Activated CD4-positive, alpha-beta T cell treated with anti-CD3 and anti-CD28 coated beads, Interleukin-2, amount 50 U/mL, for 48 hours (primary cell): ENCODE results near the gene ANO9.
"Not testable (repeated sequence)": the region's sequence is repeated elsewhere in the genome, so short reads cannot be mapped to it uniquely, and the experiment has no call there.

ENCODE experiments used
- DNase-seq, 2 experiments: peaks; one replicate each; pipeline ENCODE4 v3.0.0-alpha.2; 2020

ANO9 gene

DNA sequence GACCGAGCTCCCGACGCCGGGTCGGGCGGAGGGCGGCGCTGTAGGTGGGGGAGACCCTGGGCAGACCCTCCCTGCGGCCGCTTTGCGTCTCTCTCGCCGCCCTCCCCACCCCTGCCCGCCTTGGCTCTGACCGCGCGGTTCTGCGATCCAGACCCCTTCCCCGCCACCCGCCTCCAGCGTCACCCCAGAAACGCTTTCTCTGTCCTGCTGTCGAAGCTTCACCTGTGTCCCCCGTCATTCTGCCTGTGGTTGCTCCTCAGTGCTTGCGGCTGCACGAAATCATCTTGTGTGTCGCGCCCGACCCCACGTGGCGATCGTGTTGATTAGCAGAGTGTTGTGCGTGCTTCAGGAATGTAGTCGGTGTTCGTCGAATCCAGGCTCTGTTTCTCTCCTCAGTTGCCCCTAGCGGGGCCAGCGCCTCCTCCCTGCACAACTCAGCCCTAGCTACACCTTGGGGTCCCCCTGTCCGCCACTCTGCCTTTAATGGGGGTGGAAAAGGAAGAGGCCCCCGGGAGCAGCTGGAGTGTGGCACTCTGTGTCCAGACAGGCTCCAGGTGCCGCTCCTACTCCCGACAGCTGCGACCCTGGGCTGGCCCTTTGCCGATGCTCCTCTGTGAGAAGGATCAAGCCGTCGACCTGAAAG is 9.1 kb upstream of the ANO9 start:
- DNase-seq = peak; percentile 65 to 72

DNA sequence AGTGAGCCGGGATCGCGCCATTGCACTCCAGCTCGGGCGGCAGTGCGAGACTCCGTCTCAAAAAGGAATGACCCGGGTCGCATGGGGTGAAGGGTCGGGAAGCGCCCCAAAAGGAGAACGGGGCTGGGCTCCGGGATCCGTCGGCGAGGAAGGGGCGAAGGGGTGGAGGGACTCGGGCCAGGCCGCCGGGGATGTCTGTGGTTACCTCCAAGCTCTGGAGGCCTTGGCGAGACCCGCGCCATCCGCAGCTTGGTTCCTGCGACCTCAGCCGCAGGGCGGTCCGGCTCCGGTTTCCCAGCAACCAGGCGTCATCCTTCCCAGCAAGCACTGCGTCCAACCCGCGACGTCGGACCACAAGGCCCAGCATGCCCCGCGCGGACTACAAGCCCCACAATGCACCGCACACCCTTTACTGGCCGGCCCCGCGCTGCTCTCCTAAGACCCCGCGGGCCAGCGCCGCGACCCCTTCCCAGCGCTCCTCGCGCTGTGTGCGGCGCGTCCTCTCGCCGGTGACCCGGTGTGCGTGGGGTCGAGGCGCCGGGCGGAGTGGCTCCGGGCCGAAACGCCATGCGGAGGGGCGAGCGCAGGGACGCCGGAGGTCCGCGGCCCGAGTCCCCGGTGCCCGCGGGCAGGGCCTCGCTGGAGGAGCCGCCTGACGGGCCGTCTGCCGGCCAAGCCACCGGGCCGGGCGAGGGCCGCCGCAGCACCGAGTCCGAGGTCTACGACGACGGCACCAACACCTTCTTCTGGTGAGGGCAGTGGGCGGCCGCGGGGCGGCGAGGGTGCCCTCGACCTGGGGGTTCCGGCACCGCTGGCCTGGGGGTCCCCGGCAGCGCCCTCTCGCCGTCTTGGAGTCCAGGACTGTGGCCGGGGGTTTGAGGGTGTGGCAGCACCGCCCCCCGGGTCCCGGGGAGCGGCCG is 8.3 kb upstream of the ANO9 start, which contains the start of gene PTDSS2:
Gene PTDSS2 (plus strand): TSS at position 391 of the 920 bp plus-strand sequence. CDS start 177 bp downstream, at position 568.
- DNase-seq = peak; percentile 94 to 96

GRCh38 chr11:447923-448731 is 6.3 kb upstream of the ANO9 start:
- peak; percentile 98 to 99 for DNase-seq

- DNase-seq = no peak
Measured at GRCh38 chr11:446891-447290, 5.1 kb upstream of the ANO9 start.

DNA sequence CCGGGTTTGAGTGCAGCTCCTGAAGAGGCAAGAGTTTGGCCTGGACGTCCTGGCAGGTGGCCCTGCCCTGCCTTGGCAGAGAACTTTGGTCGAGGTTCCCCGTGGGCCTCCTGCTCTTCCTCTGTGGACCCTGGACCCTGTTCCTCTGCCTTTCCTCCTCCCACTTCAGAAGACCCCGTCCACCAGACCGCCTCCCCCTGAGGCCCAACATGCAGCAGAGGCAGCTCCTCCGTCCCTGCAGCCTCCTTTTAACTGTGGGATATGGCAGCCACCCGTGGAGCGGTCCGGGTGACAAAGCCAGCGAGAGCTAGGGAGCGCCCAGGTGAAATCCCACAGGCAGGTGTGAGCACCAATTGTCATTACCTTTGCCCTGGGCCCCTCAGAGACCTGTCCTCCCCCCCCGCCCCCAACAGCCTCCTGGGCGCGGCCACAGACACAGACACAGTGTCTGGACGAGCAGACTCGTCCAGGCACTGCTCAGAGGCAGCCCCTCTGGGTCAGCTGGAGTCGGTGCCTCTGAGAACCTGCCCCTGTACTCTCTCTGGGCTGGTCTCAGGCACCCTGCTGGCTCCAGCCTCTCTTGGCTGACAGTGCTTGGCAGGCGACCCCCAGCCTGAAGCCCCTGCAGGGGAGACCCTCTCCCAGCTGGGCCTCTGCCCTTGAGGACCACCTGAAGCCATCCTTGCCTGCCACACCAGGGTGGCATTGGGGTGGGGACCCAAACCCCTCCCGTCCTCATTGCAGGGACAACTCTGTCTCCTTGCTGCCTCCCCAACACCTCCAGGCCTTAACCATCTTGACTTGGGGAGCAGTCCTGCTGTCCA is 4.2 kb upstream of the ANO9 start:
- DNase-seq = no peak

DNA sequence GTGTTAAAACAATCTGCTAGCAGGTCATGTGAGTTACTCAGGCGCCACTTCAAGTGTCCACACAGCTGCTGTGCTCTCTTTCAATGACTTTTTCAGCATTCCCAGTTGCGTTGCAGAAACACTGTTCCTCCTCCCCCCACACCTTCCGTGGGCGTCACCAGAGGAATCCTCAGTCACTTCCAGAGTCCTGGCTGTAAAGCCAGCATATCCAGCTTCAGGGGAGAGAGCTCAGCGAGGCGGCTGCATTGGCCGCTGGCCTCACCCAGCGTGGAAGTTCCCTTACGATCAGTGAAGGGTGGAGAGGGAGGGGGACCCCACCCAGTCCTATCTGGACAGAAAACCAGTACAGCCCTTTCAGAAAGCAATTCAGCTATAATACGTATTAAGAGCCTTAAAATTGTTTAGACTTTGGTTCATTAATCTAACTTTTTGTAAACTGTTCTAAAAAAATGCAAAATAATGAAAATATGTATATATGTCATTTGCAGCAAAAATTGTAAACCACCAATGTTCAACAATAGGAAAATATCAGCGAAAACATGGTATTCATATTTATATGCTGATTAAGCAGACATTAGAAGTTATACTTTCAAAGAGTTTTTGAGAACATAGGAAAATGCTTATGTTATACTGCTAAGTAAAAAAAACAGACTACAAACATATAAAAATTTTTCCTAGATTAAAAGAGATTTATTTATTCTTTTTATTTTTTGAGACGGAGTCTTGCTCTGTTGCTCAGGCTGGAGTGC is 2.8 kb upstream of the ANO9 start:
- no peak for DNase-seq

- no peak for DNase-seq
Measured at GRCh38 chr11:443542-444199, 1.9 kb upstream of the ANO9 start.

DNA sequence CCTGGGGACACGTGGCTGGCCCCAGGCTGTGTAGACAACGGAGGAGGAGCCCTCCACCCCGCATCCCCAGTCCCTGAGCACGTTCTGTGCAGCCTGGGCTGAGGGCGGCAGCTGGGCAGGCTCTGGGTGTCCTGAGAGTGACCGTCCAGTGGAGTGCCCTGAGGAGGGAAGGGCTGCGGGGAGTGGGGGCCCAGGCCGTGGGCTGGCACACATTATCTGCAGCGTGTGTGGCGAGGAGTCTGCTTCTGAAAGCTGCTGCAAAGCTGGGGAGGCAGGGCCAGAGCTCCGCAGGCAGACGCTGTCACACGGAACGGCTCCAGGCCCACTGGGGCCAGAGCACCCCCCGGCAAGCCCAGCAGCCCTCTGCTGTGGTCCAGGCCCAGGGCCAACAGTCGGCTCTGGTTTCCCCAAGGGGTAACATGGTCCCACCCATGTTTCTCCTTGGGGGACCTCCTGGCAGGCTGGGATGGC is 835 bp upstream of the ANO9 start:
- no peak for DNase-seq

DNA sequence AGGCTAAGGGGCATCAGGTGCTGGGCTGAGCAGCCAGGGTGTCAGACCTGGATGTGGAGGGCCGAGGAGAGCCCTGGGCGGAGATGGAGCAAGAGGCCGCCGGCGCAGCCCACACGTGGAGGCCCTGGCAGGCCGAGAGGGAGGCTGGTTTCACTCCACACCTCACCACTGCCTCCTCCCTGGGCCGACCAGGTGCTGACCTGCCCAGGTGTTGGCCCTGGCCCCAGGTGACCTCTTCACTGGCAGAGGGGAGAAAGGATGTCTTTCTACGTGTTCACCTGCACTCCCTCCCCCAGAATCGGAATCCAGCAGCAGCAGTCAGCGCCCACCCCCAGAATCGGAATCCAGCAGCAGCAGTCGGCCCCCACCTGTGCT is 781 bp downstream of the ANO9 start:
- DNase-seq = no peak

GRCh38 chr11:440065-441042 is 1.5 kb downstream of the ANO9 start:
- peak in 1 of 2 experiments; percentile 34 for DNase-seq

GRCh38 chr11:439315-440064 is 2.3 kb downstream of the ANO9 start:
- no peak for DNase-seq

GRCh38 chr11:438101-438844 is 3.5 kb downstream of the ANO9 start:
- DNase-seq = no peak

DNA sequence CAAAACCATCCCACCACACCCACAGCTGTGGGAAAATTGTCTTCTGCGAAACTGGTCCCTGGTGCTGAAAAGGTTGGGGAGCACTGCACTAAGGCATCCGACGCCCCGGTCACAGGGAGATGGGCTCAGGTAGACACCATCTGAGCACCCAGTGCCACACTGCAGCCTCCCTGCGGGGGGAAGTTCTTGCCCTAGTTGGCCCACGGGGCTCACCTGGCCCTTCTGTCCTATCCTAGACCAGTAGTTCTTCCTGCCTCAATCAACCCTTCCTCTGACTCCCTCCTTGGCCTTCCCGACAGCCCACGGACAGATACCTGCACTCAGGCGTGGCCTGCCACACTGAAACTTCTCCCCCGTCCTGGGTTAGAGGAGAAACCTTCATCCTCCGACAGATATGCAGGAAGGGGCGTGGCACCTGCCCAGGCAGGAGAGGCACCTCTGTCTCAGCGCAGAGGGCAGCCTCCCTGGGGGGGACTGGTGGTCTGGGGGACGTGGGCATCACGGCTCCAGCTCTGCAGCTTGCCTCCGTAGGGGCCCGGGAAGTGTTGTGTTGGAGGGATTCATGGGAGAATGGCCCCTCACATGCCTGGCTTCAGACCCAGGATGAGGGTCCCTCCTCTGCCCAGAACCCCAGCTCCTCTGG is 4.5 kb downstream of the ANO9 start:
- no peak for DNase-seq

DNA sequence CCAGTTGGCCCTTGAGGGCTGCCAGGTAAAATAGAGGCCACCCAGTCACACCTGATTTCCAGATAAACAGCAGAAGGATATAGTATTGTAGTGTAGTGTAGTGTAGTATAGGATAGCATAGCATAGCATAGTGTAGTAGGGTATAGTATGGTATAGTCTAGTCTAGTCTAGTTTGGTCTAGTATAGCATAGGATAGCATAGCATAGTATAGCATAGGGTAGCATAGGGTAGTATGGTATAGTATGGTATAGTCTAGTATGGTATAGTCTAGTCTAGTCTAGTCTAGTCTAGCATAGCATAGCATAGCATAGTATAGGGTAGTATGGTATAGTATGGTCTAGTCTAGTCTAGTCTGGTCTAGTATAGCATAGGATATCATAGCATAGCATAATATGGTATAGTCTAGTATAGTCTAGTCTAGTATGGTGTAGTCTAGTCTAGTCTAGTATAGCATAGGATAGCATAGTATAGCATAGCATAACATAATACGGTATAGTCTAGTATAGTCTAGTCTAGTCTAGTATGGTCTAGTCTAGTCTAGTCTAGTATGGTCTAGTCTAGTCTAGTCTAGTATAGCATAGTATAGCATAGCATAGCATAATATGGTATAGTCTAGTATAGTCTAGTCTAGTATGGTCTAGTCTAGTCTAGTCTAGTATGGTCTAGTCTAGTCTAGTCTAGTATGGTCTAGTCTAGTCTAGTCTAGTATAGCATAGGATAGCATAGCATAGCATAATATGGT is 6.6 kb downstream of the ANO9 start:
- not testable (repeated sequence) for DNase-seq

GRCh38 chr11:434496-434895 is 7.3 kb downstream of the ANO9 start:
- DNase-seq = no peak

DNA sequence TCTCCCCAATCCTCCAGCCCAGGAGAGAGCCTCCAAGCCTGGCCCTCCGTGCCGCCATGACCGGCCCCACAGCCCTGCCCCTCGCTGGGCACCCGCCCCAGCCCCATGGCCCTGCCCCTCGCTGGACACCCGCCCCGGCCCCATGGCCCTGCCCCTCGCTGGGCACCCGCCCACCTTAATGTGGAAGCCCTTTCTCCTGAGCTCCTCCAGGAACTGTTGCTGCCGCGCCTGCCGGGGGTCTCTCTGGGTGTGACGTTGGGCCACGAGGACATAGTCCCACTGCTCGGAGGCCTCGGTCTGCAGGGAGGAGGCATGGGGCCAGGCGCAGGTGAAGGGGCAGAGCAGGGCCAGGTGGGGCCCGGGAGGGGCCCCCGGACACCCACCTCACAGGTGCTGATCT is 8.2 kb downstream of the ANO9 start:
- DNase-seq = no peak

DNA sequence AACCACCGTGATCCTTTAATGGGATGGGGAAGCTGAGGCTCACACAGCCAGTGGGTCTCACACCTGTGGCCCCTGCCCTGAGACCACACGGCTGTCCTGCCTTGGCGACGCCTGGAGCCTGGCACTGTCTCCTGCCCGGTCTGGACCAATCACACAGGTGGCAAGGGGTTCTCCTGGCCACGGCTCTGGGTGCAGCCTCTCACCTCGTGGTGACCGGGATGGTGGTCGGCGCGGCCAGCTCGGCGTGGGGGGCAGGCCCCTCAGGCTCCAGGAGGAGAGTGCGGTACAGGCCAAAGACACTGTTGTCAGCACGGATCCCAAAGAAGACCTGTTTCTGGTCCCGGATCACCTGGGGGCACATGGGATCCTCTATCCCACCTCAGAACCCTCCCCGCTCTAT is 8.7 kb downstream of the ANO9 start:
- no peak for DNase-seq
